ENCODE data around the gene WDCP.

Gene WDCP

DNA sequence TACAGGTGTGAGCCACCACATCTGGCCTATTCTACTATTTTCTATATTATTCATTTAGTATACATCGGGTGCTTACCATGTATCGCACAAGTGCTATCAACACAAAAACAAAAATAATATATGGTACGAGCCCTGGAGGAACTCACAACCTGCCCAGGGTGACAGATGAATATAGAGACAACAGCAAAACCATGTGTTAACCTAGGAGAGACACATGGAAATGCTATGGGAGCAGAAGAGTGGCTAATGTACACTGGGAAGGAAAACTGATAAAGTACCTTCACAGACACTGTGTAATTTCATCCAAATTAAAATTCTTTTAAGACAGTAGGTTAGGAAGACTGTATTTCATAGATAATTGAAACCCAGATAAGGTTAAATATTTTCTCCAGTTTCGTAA, 25.1 kb upstream of the WDCP start:
- Histone ChIP-seq H3K27me3 (ENCODE audit: insufficient read depth, low read depth) (no peaks in the 10 kb centered on the region), H3K4me2 (no peak overlapping the region), H3K79me2 (ENCODE audit: insufficient read depth, low read depth) (peaks cover 31% of the 10 kb centered on the region; the same call in 1 of the 2 replicates), H3K9ac (no peak overlapping the region), H3K27ac (no peak overlapping the region), H2AFZ (ENCODE audit: low read depth) (no peak overlapping the region), H3K4me1 (ENCODE audit: low read depth, poor library complexity, severe bottlenecking) (peaks cover 12% of the 10 kb centered on the region), H3K4me3 (IDR thresholded peaks at IDR 0.05; ENCODE audit: insufficient read depth, low read depth, low read length) (no peak overlapping the region), H4K20me1 (ENCODE audit: insufficient read depth) (no peaks in the 10 kb centered on the region), H3K36me3 (ENCODE audit: insufficient read depth) (peaks cover 3% of the 10 kb centered on the region; the same call in 1 of the 2 replicates)
- TF ChIP-seq, protein P1, sequence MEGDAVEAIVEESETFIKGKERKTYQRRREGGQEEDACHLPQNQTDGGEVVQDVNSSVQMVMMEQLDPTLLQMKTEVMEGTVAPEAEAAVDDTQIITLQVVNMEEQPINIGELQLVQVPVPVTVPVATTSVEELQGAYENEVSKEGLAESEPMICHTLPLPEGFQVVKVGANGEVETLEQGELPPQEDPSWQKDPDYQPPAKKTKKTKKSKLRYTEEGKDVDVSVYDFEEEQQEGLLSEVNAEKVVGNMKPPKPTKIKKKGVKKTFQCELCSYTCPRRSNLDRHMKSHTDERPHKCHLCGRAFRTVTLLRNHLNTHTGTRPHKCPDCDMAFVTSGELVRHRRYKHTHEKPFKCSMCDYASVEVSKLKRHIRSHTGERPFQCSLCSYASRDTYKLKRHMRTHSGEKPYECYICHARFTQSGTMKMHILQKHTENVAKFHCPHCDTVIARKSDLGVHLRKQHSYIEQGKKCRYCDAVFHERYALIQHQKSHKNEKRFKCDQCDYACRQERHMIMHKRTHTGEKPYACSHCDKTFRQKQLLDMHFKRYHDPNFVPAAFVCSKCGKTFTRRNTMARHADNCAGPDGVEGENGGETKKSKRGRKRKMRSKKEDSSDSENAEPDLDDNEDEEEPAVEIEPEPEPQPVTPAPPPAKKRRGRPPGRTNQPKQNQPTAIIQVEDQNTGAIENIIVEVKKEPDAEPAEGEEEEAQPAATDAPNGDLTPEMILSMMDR (conservative IDR thresholded peaks at IDR 0.05; ENCODE audit: low read depth, low read length), result no peak

DNA sequence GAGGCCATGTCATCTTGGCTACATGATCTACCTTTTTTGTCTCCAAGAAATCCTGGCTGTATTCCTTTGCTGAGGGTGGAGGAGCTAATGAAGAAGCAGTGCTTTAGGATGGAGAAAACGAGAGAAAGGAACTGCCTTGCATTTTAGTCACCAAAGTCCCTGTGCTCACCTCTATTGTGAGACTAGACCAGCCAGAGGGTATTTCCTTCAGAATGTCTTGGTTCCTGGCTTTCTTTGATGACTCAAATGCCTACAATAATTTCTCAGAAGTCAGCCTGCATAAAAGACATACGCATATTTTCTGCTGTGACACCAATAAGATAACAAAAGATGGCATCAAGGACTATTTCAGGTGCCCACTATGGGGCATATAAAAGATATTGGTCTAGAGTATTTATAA, 18.1 kb upstream of the WDCP start:
- Histone ChIP-seq H4K20me1 (ENCODE audit: insufficient read depth) (no peaks in the 10 kb centered on the region), H3K4me1 (ENCODE audit: low read depth, poor library complexity, severe bottlenecking) (no peaks in the 10 kb centered on the region), H3K36me3 (ENCODE audit: insufficient read depth) (0 out of 2 replicates have a peak, but pooled peaks cover 3% of the 10 kb centered on the region), H3K9ac (no peak overlapping the region), H3K79me2 (ENCODE audit: insufficient read depth, low read depth) (no peaks in the 10 kb centered on the region), H3K27me3 (ENCODE audit: insufficient read depth, low read depth) (no peaks in the 10 kb centered on the region), H3K4me2 (no peak overlapping the region), H3K27ac (no peak overlapping the region), H2AFZ (ENCODE audit: low read depth) (no peak overlapping the region), H3K4me3 (IDR thresholded peaks at IDR 0.05; ENCODE audit: insufficient read depth, low read depth, low read length) (no peak overlapping the region)
- TF ChIP-seq, protein P1 (conservative IDR thresholded peaks at IDR 0.05; ENCODE audit: low read depth, low read length), result no peak

DNA sequence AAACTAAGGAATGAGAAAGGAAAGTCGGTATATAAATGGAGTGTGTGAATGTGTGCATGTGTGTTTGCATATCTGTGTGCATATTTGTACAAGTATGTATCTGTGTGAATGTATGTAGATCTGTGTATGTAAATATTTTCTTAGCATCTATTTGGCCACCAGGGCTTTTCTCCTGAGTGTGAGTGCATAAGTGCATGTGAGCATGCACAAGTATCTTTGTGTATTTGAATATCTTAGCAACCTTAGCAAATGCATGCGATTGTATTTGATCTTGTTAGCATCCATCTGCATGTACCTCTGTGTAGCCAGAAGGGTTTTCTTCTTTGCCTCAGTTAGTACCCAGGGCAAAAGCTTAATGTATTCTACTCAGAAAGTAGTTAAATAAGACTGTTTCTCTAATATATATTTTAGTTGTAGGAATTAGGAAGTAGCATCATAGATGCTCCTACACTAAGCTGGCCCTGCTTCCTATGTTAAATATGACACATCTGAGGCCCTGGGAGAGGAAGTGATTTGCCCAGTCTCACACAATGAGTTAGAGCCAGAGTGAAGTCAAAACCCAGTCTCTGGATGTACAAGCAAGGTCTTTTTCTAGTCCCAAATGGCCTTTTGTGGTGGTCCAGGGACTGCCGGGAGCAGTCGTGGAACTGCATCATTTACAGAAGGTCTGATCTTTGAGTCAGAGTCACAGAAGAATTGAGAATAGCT, 11.5 kb upstream of the WDCP start:
- Histone ChIP-seq H3K9ac (no peak overlapping the region), H3K4me1 (ENCODE audit: low read depth, poor library complexity, severe bottlenecking) (no peaks in the 10 kb centered on the region), H3K36me3 (ENCODE audit: insufficient read depth) (no peaks in the 10 kb centered on the region), H3K4me2 (no peak overlapping the region), H3K27me3 (ENCODE audit: insufficient read depth, low read depth) (no peaks in the 10 kb centered on the region), H3K27ac (no peak overlapping the region), H4K20me1 (ENCODE audit: insufficient read depth) (no peaks in the 10 kb centered on the region), H3K4me3 (IDR thresholded peaks at IDR 0.05; ENCODE audit: insufficient read depth, low read depth, low read length) (no peak overlapping the region), H3K79me2 (ENCODE audit: insufficient read depth, low read depth) (no peaks in the 10 kb centered on the region), H2AFZ (ENCODE audit: low read depth) (no peak overlapping the region)
- TF ChIP-seq, protein P1 (conservative IDR thresholded peaks at IDR 0.05; ENCODE audit: low read depth, low read length), result no peak

DNA sequence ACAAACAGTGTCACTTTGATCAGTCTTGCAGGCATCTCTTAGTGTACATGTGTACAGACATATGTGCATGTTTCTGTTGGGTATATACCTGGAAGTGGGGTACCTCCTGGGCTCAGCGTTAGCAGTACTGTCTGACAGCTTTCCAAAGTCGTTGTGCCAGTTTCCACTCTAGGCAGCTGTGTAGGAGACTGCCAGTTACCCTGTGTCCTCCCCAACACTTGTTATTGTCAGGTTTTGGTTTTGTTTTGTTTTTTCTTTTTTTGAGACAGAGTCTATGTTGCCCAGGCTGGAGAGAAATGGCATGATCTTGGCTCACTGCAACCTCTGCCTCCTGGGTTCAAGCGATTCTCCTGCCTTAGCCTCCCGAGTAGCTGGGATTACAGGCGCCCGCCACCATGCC, 8.6 kb upstream of the WDCP start:
- TF ChIP-seq, protein P1 (conservative IDR thresholded peaks at IDR 0.05; ENCODE audit: low read depth, low read length), result no peak
- no peaks in the 10 kb centered on the region for H3K36me3 ChIP-seq (ENCODE audit: insufficient read depth)

More for the DNA sequence above, 8.6 kb upstream of the WDCP start:
- H2AFZ ChIP-seq (ENCODE audit: low read depth), result no peak overlapping the region
- H3K4me1 ChIP-seq (ENCODE audit: low read depth, poor library complexity, severe bottlenecking), result no peaks in the 10 kb centered on the region
- H3K79me2 ChIP-seq (ENCODE audit: insufficient read depth, low read depth), result no peaks in the 10 kb centered on the region
- no peak overlapping the region for H3K27ac ChIP-seq
- H3K9ac ChIP-seq, result no peak overlapping the region
- H3K27me3 ChIP-seq (ENCODE audit: insufficient read depth, low read depth), result no peaks in the 10 kb centered on the region
- H4K20me1 ChIP-seq (ENCODE audit: insufficient read depth), result no peaks in the 10 kb centered on the region
- H3K4me2 ChIP-seq, result no peak overlapping the region
- H3K4me3 ChIP-seq (IDR thresholded peaks at IDR 0.05; ENCODE audit: insufficient read depth, low read depth, low read length), result no peak overlapping the region
